Hematopoietic multipotent progenitor cell treated with erythropoietin and hydrocortisone succinate and interleukin-3 and kit ligand, for 4 days (in vitro differentiated cells): ENCODE results near the gene CD180.
"Not testable (repeated sequence)": the region's sequence is repeated elsewhere in the genome, so short reads cannot be mapped to it uniquely, and the experiment has no call there.

Experiments
- DNase-seq: peaks from one replicate; pipeline ENCODE4 v3.0.0-alpha.2; 2015

Gene CD180

GRCh38 chr5:67187006-67187715 is 9.4 kb downstream of the CD180 start:
- DNase-seq, result peak; percentile 90

DNA sequence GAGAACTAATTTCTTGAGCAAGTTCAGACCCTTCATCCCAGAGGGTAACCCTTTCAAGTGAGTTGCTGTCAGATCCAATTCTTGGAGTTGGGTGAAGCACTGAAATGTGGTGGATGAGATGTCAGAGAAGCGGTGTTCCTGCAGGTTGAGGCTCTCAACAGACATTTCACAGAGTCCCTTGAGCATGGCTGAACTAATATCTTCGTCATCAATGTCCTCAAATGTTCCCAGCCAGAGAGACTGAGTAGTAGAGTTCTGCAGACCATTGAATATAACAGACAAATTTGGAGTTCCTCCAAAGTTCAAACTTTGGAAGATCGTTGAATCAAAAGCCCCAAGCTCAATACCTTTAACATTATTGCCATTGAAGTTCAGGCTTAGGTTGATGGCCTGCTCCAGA is 12.7 kb downstream of the CD180 start:
- DNase-seq, result no peak

DNA sequence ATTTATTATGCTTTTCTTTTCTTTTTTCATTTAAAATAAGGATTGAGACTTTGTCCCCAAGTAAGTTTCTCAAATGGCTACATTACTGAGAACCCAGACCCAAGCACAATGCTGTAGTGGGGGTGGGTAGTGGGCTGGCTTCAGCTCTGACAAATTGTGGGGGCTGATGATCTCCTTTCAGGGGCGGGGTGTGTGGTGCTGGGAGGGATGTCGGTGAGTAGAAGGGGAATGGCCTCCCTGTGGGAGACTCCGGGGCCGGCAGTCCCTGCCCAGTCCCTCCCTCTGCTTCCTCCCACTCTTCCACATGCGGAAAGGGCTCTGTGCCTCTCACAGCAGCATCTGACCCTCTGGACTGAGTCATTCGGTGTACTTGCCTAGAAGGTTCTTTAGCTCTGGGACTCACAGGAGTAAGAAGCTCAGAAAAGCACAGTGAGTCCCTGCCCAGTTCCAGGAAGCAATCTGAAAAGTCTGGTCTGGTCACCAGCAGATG is 14.3 kb downstream of the CD180 start:
- DNase-seq, result peak; percentile 13

DNA sequence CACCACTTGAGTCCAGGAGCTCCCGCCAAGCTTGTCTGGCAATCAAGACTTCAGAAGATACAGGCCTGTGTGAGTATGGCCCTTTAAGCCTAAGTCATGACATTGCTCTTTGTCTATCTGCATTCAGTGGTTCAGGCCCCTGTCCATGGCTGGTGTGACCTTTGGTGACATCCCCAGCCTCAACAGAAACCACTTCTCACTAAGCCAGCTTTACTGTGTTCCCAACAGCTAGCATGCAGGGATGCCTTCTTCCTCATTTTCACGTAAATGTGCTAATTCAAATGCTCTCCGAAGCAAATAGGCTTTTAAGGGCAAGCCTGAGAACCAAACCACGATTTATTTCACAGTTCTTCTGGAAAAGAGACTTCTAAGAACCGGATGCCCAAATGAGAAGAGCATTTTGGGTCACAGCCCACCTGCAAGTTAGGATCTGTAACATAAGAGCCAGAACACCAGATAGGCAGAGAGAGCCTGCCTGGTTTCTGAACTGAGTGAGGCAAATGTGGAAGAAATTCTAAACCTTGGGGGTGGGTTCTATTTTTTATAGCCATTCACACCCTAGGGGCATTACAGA is 14.9 kb downstream of the CD180 start:
- DNase-seq, result peak; percentile 79

- DNase-seq, result no peak
Observed at GRCh38 chr5:67179697-67180361, 16.8 kb downstream of the CD180 start.

- DNase-seq, result no peak
Observed at GRCh38 chr5:67178966-67179365, 17.6 kb downstream of the CD180 start.

GRCh38 chr5:67178085-67178484 is 18.5 kb downstream of the CD180 start:
- DNase-seq, result no peak

GRCh38 chr5:67176936-67177335 is 19.7 kb downstream of the CD180 start:
- peak; percentile 42 for DNase-seq

GRCh38 chr5:67173959-67174358 is 22.6 kb downstream of the CD180 start:
- DNase-seq, result no peak

DNA sequence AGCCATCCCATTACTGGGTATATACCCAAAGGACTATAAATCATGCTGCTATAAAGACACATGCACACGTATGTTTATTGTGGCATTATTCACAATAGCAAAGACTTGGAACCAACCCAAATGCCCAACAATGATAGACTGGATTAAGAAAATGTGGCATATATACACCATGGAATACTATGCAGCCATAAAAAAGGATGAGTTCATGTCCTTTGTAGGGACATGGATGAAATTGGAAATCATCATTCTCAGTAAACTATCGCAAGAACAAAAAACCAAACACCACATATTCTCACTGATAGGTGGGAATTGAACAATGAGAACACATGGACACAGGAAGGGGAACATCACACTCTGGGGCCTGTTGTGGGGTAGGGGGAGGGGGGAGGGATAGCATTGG is 23.2 kb downstream of the CD180 start:
- not testable (repeated sequence) for DNase-seq

- DNase-seq, result no peak
Observed at GRCh38 chr5:67170767-67171166, 25.8 kb downstream of the CD180 start.

- no peak for DNase-seq
Observed at GRCh38 chr5:67168069-67168468, 28.5 kb downstream of the CD180 start.

GRCh38 chr5:67166460-67167285 is 29.9 kb downstream of the CD180 start:
- DNase-seq, result peak; percentile 67

- peak; percentile 94 for DNase-seq
Observed at GRCh38 chr5:67165526-67166459, 30.8 kb downstream of the CD180 start.

GRCh38 chr5:67164856-67165525 is 31.6 kb downstream of the CD180 start:
- no peak for DNase-seq

DNA sequence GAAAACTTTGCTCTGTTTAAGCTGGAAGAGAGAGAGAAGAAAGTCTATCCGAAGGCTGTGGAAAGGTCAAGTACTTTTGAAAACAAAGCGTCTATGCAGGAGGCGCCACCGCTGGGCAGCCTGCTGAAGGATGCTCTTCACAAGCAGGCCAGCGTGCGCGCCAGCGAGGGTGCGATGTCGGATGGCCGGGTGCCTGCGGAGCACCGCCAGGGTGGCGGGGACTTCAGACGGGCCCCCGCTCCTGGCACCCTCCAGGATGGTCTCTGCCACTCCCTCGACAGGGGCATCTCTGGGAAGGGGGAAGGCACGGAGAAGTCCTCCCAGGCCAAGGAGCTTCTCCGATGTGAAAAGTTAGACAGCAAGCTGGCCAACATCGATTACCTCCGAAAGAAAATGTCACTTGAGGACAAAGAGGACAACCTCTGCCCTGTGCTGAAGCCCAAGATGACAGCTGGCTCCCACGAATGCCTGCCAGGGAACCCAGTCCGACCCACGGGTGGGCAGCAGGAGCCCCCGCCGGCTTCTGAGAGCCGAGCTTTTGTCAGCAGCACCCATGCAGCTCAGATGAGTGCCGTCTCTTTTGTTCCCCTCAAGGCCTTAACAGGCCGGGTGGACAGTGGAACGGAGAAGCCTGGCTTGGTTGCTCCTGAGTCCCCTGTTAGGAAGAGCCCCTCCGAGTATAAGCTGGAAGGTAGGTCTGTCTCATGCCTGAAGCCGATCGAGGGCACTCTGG is 32.6 kb downstream of the CD180 start:
- DNase-seq, result no peak

DNA sequence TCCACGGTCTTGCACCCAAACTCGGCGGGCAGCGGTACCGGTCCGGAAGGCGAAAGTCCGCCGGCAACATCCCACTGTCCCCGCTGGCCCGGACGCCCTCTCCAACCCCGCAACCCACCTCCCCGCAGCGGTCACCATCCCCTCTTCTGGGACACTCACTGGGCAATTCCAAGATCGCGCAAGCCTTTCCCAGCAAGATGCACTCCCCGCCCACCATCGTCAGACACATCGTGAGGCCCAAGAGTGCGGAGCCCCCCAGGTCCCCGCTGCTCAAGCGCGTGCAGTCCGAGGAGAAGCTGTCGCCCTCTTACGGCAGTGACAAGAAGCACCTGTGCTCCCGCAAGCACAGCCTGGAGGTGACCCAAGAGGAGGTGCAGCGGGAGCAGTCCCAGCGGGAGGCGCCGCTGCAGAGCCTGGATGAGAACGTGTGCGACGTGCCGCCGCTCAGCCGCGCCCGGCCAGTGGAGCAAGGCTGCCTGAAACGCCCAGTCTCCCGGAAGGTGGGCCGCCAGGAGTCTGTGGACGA is 33.3 kb downstream of the CD180 start:
- no peak for DNase-seq

DNA sequence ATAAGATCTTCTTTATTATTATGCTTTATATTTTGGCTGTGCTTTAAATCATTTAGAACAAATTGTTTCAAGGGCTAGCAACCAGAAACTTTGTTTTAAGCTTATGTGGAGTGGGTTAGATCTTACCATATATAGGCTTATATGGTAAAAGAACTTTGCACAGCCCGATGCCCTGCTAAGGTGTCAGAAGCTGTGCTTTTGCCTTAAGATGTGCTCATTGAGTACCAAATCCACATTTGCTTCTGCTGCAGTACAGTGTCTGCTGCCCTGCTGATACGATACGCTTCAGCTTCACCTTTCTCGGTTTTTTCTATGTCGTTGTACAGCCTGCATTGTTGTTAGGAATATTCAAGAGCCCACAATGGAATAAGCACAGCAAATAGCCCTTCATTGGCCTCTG is 34.8 kb downstream of the CD180 start:
- no peak for DNase-seq

DNA sequence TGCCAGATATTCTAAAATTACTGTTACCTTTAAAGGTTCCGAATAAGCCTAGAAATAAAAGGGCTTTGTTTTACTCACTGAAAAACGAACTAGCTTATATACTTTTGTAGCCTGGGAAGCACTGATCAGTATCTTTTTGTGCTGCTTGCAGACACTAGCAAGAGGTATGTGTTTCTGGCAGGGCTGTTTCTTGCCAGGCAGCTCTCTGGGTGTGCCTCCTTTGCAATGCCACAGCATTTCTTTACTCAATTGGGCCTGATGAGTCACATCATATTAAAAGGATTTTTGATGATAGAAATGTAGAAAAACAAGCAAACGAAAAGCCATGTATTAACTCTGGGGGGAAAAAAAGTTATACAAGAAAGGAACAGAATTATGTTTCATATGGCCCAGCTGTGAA is 35.6 kb downstream of the CD180 start:
- peak; percentile 23 for DNase-seq

DNA sequence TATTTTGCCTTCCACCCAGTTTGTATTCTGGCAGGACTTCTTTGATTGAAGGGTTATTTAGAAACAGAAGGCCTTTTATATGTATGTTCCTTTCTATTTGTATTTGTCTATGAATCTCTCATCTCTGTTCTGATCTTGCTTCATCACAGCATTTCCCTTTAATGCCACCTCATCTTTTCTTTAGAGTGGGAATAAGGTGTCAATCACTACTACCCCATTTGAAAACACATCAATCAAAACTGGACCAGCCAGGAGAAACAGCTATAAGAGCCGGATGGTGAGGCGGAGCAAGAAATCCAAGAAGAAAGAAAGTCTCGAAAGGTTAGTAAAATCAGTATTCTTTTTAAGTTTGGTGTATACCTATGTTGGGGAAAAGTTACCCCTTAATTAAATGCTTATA is 36.3 kb downstream of the CD180 start:
- DNase-seq, result no peak
